Measurements from ENCODE around the gene MGA.
"Not testable (repeated sequence)": the region's sequence is repeated elsewhere in the genome, so short reads cannot be mapped to it uniquely, and the experiment has no call there.

- TF ChIP-seq CTCF (conservative IDR thresholded peaks at IDR 0.05); ZFX (IDR thresholded peaks at IDR 0.05): not testable (repeated sequence)
These were observed 75.3 kb downstream of the MGA start for GRCh38 chr15:41735492-41735891.

Measured in C4-2B (cell line).